ENCODE measurements around the gene PRRX2.

Gene PRRX2

DNA sequence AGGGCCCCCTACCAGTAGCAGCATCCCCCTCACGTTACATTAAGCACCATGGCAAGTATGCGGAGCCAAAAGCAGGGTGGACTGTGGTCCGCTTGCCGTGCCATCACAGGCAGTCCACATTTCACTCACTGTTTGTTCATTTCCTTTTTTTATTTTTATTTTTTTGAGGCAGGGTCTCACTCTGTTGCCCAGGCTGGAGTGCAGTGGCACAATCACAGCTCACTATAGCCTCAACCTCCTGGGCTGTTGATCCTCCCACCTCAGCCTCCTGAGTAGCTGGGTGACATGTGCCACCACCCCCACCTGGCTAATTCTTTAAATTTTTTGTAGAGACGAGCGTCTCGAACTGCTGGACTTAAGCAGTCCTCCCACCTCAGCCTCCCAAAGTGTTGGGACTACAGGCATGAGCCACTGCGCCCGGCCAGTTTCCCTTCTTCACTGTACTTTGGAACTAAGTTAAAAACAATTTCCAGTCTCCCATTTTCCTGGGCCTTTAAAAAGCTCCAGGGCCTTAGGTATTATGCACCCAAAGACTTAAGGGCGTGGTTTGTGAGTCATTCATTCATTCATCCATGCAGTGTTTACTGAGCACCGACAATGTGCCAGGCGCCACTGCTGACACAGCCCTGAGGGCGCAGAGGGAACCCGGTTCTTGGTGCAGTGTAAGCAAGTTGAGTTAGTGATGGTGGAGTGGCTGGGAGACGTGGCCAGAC is 19.9 kb downstream of the PRRX2 start:
- no peak overlapping the region for H3K23ac ChIP-seq (ENCODE audit: low read length)
- WGBS (ENCODE audit: extremely low coverage, insufficient coverage, low lambda C conversion rate), result no CpG with 5 or more reads among the region's 15 CpGs

GRCh38 chr9:129685933-129686259 is 20.4 kb downstream of the PRRX2 start:
- no peak overlapping the region for H2BK5ac ChIP-seq (ENCODE audit: low read length)
- H2BK120ac ChIP-seq (ENCODE audit: low read depth, low read length), result no peak overlapping the region
- no peak overlapping the region for H3K18ac ChIP-seq (ENCODE audit: low read length)
- no peak for DNase-seq
- H3K9ac ChIP-seq (ENCODE audit: low read length), result no peak overlapping the region
- no peak overlapping the region for H3K4me2 ChIP-seq (ENCODE audit: low read length)
- H3K79me1 ChIP-seq (ENCODE audit: low read length), result no peaks in the 10 kb centered on the region
- no peak overlapping the region for H3K23ac ChIP-seq (ENCODE audit: low read length)
- no peak overlapping the region for H3K4me3 ChIP-seq (ENCODE audit: low read length)
- no peaks in the 10 kb centered on the region for H3K27me3 ChIP-seq (ENCODE audit: insufficient read depth, low read length, poor library complexity)
- no peak overlapping the region for H3K56ac ChIP-seq (ENCODE audit: low read length)
- H3K79me2 ChIP-seq (ENCODE audit: control insufficient read depth, insufficient read depth, low read length), result no peaks in the 10 kb centered on the region
- H3K4me1 ChIP-seq (ENCODE audit: control insufficient read depth, low read depth, low read length), result no peaks in the 10 kb centered on the region
- H3K4ac ChIP-seq (ENCODE audit: low read depth, low read length), result no peak overlapping the region
- no CpG with 5 or more reads among the region's 3 CpGs for WGBS (ENCODE audit: extremely low coverage, insufficient coverage, low lambda C conversion rate)
- H2BK15ac ChIP-seq (replicated peaks; ENCODE audit: low read depth), result no peak overlapping the region
- no peak overlapping the region for H4K8ac ChIP-seq (ENCODE audit: low read depth, low read length)
- no peak overlapping the region for H2AK5ac ChIP-seq (ENCODE audit: low read length)
- no peak overlapping the region for H4K5ac ChIP-seq (ENCODE audit: low read length)
- no peak overlapping the region for H3K27ac ChIP-seq (ENCODE audit: low read depth, low read length)
- no peaks in the 10 kb centered on the region for H3K36me3 ChIP-seq (ENCODE audit: control insufficient read depth, insufficient read depth, low read length)

More for the DNA sequence above, 19.9 kb downstream of the PRRX2 start:
- Histone ChIP-seq H4K8ac (ENCODE audit: low read depth, low read length) (no peak overlapping the region), H3K36me3 (ENCODE audit: control insufficient read depth, insufficient read depth, low read length) (no peaks in the 10 kb centered on the region), H3K4me3 (ENCODE audit: low read length) (no peak overlapping the region), H3K4ac (ENCODE audit: low read depth, low read length) (no peak overlapping the region), H3K4me1 (ENCODE audit: control insufficient read depth, low read depth, low read length) (no peaks in the 10 kb centered on the region), H2BK15ac (replicated peaks; ENCODE audit: low read depth) (no peak overlapping the region), H3K56ac (ENCODE audit: low read length) (no peak overlapping the region), H2BK5ac (ENCODE audit: low read length) (no peak overlapping the region), H3K79me2 (ENCODE audit: control insufficient read depth, insufficient read depth, low read length) (no peaks in the 10 kb centered on the region), H4K5ac (ENCODE audit: low read length) (no peak overlapping the region), H3K18ac (ENCODE audit: low read length) (no peak overlapping the region), H3K27ac (ENCODE audit: low read depth, low read length) (no peak overlapping the region), H3K79me1 (ENCODE audit: low read length) (no peaks in the 10 kb centered on the region), H3K9ac (ENCODE audit: low read length) (no peak overlapping the region), H3K4me2 (ENCODE audit: low read length) (no peak overlapping the region), H2BK120ac (ENCODE audit: low read depth, low read length) (no peak overlapping the region), H3K27me3 (ENCODE audit: insufficient read depth, low read length, poor library complexity) (no peaks in the 10 kb centered on the region), H2AK5ac (ENCODE audit: low read length) (no peak overlapping the region)
- no peak for DNase-seq

- Histone ChIP-seq H3K27me3 (ENCODE audit: insufficient read depth, low read length, poor library complexity) (no peaks in the 10 kb centered on the region), H3K4me3 (ENCODE audit: low read length) (no peak overlapping the region), H3K27ac (ENCODE audit: low read depth, low read length) (no peak overlapping the region), H4K5ac (ENCODE audit: low read length) (no peak overlapping the region), H3K4ac (ENCODE audit: low read depth, low read length) (no peak overlapping the region), H2BK5ac (ENCODE audit: low read length) (no peak overlapping the region), H3K9ac (ENCODE audit: low read length) (no peak overlapping the region), H4K8ac (ENCODE audit: low read depth, low read length) (no peak overlapping the region), H3K56ac (ENCODE audit: low read length) (no peak overlapping the region), H3K36me3 (ENCODE audit: control insufficient read depth, insufficient read depth, low read length) (no peaks in the 10 kb centered on the region), H2BK15ac (replicated peaks; ENCODE audit: low read depth) (no peak overlapping the region), H2AK5ac (ENCODE audit: low read length) (no peak overlapping the region), H3K23ac (ENCODE audit: low read length) (no peak overlapping the region), H3K4me2 (ENCODE audit: low read length) (no peak overlapping the region), H2BK120ac (ENCODE audit: low read depth, low read length) (no peak overlapping the region), H3K79me2 (ENCODE audit: control insufficient read depth, insufficient read depth, low read length) (no peaks in the 10 kb centered on the region), H3K79me1 (ENCODE audit: low read length) (no peaks in the 10 kb centered on the region), H3K4me1 (ENCODE audit: control insufficient read depth, low read depth, low read length) (no peaks in the 10 kb centered on the region), H3K18ac (ENCODE audit: low read length) (no peak overlapping the region)
- no CpG with 5 or more reads among the region's 9 CpGs for WGBS (ENCODE audit: extremely low coverage, insufficient coverage, low lambda C conversion rate)
- no peak for DNase-seq
These were observed 21.3 kb downstream of the PRRX2 start for GRCh38 chr9:129686736-129687135.

- no peaks in the 10 kb centered on the region for H3K79me1 ChIP-seq (ENCODE audit: low read length)
- WGBS (ENCODE audit: extremely low coverage, insufficient coverage, low lambda C conversion rate), result no CpG with 5 or more reads among the region's 10 CpGs
- no peak overlapping the region for H2BK15ac ChIP-seq (replicated peaks; ENCODE audit: low read depth)
- no peak overlapping the region for H4K8ac ChIP-seq (ENCODE audit: low read depth, low read length)
- no peak overlapping the region for H2BK5ac ChIP-seq (ENCODE audit: low read length)
- no peaks in the 10 kb centered on the region for H3K4me1 ChIP-seq (ENCODE audit: control insufficient read depth, low read depth, low read length)
- H4K5ac ChIP-seq (ENCODE audit: low read length), result no peak overlapping the region
- no peaks in the 10 kb centered on the region for H3K79me2 ChIP-seq (ENCODE audit: control insufficient read depth, insufficient read depth, low read length)
- H3K23ac ChIP-seq (ENCODE audit: low read length), result no peak overlapping the region
- no peak overlapping the region for H3K27ac ChIP-seq (ENCODE audit: low read depth, low read length)
- H3K18ac ChIP-seq (ENCODE audit: low read length), result no peak overlapping the region
- no peak overlapping the region for H3K9ac ChIP-seq (ENCODE audit: low read length)
- H3K4ac ChIP-seq (ENCODE audit: low read depth, low read length), result no peak overlapping the region
- no peaks in the 10 kb centered on the region for H3K36me3 ChIP-seq (ENCODE audit: control insufficient read depth, insufficient read depth, low read length)
- H3K4me2 ChIP-seq (ENCODE audit: low read length), result no peak overlapping the region
- H3K4me3 ChIP-seq (ENCODE audit: low read length), result no peak overlapping the region
- no peaks in the 10 kb centered on the region for H3K27me3 ChIP-seq (ENCODE audit: insufficient read depth, low read length, poor library complexity)
- H3K56ac ChIP-seq (ENCODE audit: low read length), result no peak overlapping the region
- no peak overlapping the region for H2AK5ac ChIP-seq (ENCODE audit: low read length)
- no peak for DNase-seq
- H2BK120ac ChIP-seq (ENCODE audit: low read depth, low read length), result no peak overlapping the region
These were observed 21.9 kb downstream of the PRRX2 start for GRCh38 chr9:129687391-129687790.

GRCh38 chr9:129688285-129689043 is 23.0 kb downstream of the PRRX2 start:
- H3K79me2 ChIP-seq (ENCODE audit: control insufficient read depth, insufficient read depth, low read length), result no peaks in the 10 kb centered on the region
- no CpG with 5 or more reads among the region's 11 CpGs for WGBS (ENCODE audit: extremely low coverage, insufficient coverage, low lambda C conversion rate)
- H3K79me1 ChIP-seq (ENCODE audit: low read length), result no peaks in the 10 kb centered on the region
- no peaks in the 10 kb centered on the region for H3K27me3 ChIP-seq (ENCODE audit: insufficient read depth, low read length, poor library complexity)
- no peak overlapping the region for H3K18ac ChIP-seq (ENCODE audit: low read length)
- H3K4ac ChIP-seq (ENCODE audit: low read depth, low read length), result no peak overlapping the region
- DNase-seq, result no peak
- H3K9ac ChIP-seq (ENCODE audit: low read length), result no peak overlapping the region
- no peak overlapping the region for H2AK5ac ChIP-seq (ENCODE audit: low read length)
- no peak overlapping the region for H3K27ac ChIP-seq (ENCODE audit: low read depth, low read length)
- H3K4me3 ChIP-seq (ENCODE audit: low read length), result no peak overlapping the region
- H3K56ac ChIP-seq (ENCODE audit: low read length), result no peak overlapping the region
- H4K5ac ChIP-seq (ENCODE audit: low read length), result no peak overlapping the region
- H3K4me1 ChIP-seq (ENCODE audit: control insufficient read depth, low read depth, low read length), result no peaks in the 10 kb centered on the region
- no peak overlapping the region for H4K8ac ChIP-seq (ENCODE audit: low read depth, low read length)
- H2BK120ac ChIP-seq (ENCODE audit: low read depth, low read length), result no peak overlapping the region
- H2BK5ac ChIP-seq (ENCODE audit: low read length), result no peak overlapping the region
- H2BK15ac ChIP-seq (replicated peaks; ENCODE audit: low read depth), result no peak overlapping the region
- no peak overlapping the region for H3K23ac ChIP-seq (ENCODE audit: low read length)
- H3K4me2 ChIP-seq (ENCODE audit: low read length), result no peak overlapping the region
- H3K36me3 ChIP-seq (ENCODE audit: control insufficient read depth, insufficient read depth, low read length), result no peaks in the 10 kb centered on the region

Measured in mesendoderm (in vitro differentiated cells).